WTC11 (cell line): ENCODE results near the gene GALM. TPM values are rescaled to one million over a fixed set of nuclear protein-coding genes. Genes with fewer than 3 reads are reported as not detected.

Experiments used
- ATAC-seq: fragments of 200-7000 bp; cut with Tn5 transposase; 2 replicates; pipeline ENCODE4 v1.10.0; 2021; ENCODE audit warnings: mild to moderate bottlenecking, moderate library complexity
- CTCF ChIA-PET: fragments of 300-600 bp; sonication (Branson Sonifier 250); formaldehyde crosslinking; loops from one replicate; lab custom pipeline; 2021; ENCODE audit warnings: antibody characterized with exemption; lab: Charles Lee
- POLR2A ChIA-PET: fragments of 350-600 bp; sonication (Branson Sonifier 250); formaldehyde crosslinking; loops from one replicate; lab custom pipeline; 2021; ENCODE audit warnings: antibody characterized with exemption; lab: Charles Lee
- DNase-seq: peaks from one replicate; pipeline ENCODE4 v3.0.0; 2021; ENCODE audit warnings: low spot score
- H3K27ac Mint-ChIP-seq: 2 replicates; pipeline ENCODE4 v1.8.0; 2021; ENCODE audit warnings: mixed read lengths
- H3K27me3 Mint-ChIP-seq: 2 replicates; pipeline ENCODE4 v1.8.0; 2021; ENCODE audit warnings: low read depth, mild to moderate bottlenecking, moderate library complexity, mixed read lengths
- H3K36me3 Mint-ChIP-seq: 2 replicates; pipeline ENCODE4 v1.8.0; 2021; ENCODE audit warnings: mixed read lengths
- H3K4me1 Mint-ChIP-seq: 2 replicates; pipeline ENCODE4 v1.8.0; 2022; ENCODE audit warnings: mixed read lengths
- H3K4me3 Mint-ChIP-seq: 2 replicates; pipeline ENCODE4 v1.8.0; 2021; ENCODE audit warnings: mild to moderate bottlenecking, moderate library complexity, mixed read lengths
- H3K9me3 Mint-ChIP-seq: 2 replicates; pipeline ENCODE4 v1.8.0; 2021; ENCODE audit warnings: mixed read lengths
- CBFB ChIP-seq: sonication (generic); formaldehyde crosslinking; IDR thresholded peaks from 2 replicates; pipeline ENCODE4 v1.8.1; 2022; ENCODE audit warnings: mild to moderate bottlenecking, low read depth, missing genetic modification reagents
- ETV6 ChIP-seq: sonication (generic); formaldehyde crosslinking; IDR thresholded peaks from 2 replicates; pipeline ENCODE4 v1.8.1; 2022; ENCODE audit warnings: mild to moderate bottlenecking, missing genetic modification reagents
- HMGA2 ChIP-seq: fragments of 250-450 bp; sonication (Bioruptor Pico); IDR thresholded peaks from 2 replicates; pipeline ENCODE4 v1.4.0; 2021; ENCODE audit warnings: mild to moderate bottlenecking, moderate library complexity
- NFATC4 ChIP-seq: fragments of 250-450 bp; sonication (Bioruptor Pico); IDR thresholded peaks from 2 replicates; pipeline ENCODE4 v1.9.0; 2021; ENCODE audit warnings: mild to moderate bottlenecking
- NR2C2 ChIP-seq: sonication (generic); formaldehyde crosslinking; IDR thresholded peaks from 2 replicates; pipeline ENCODE4 v1.8.0; 2022; ENCODE audit warnings: mild to moderate bottlenecking, missing genetic modification reagents
- SP1 ChIP-seq: sonication (generic); formaldehyde crosslinking; conservative IDR thresholded peaks from 2 replicates; pipeline ENCODE4 v1.8.1; 2022; ENCODE audit warnings: missing genetic modification reagents
- TEAD1 ChIP-seq: sonication (generic); formaldehyde crosslinking; IDR thresholded peaks from 2 replicates; pipeline ENCODE4 v1.8.0; 2022; ENCODE audit warnings: mild to moderate bottlenecking, missing genetic modification reagents
- ZNF423 ChIP-seq: fragments of 250-450 bp; sonication (Bioruptor Pico); IDR thresholded peaks from 2 replicates; pipeline ENCODE4 v2.1.2; 2022; ENCODE audit warnings: mild to moderate bottlenecking, moderate library complexity
- total RNA-seq: library from RNA; stranded (reverse); gene quantifications from 3 replicates; pipeline ENCODE4 v1.2.3, GENCODE V29; 2021
- TF ChIP-seq, protein P1 (sequence below): fragments of 250-450 bp; sonication (Bioruptor Pico); IDR thresholded peaks from 2 replicates; pipeline ENCODE4 v1.9.0; 2021; ENCODE audit warnings: mild to moderate bottlenecking
- TF ChIP-seq, protein P2 (sequence below): sonication (generic); formaldehyde crosslinking; IDR thresholded peaks from 2 replicates; pipeline ENCODE4 v1.8.0; 2022; ENCODE audit warnings: missing genetic modification reagents
- TF ChIP-seq, protein P3 (sequence below): sonication (generic); formaldehyde crosslinking; IDR thresholded peaks from 2 replicates; pipeline ENCODE4 v1.8.1; 2023; ENCODE audit warnings: mild to moderate bottlenecking, missing genetic modification reagents, moderate library complexity
- TF ChIP-seq, protein P4 (sequence below): sonication (generic); formaldehyde crosslinking; IDR thresholded peaks from 2 replicates; pipeline ENCODE4 v1.8.0; 2023; ENCODE audit warnings: missing genetic modification reagents
- TF ChIP-seq, protein P5 (sequence below): sonication (generic); formaldehyde crosslinking; IDR thresholded peaks from 2 replicates; pipeline ENCODE4 v1.8.1; 2023; ENCODE audit warnings: mild to moderate bottlenecking, moderate library complexity, missing genetic modification reagents
- TF ChIP-seq, protein P6 (sequence below): sonication (generic); formaldehyde crosslinking; IDR thresholded peaks from 2 replicates; pipeline ENCODE4 v1.8.0; 2022; ENCODE audit warnings: mild to moderate bottlenecking, missing genetic modification reagents
- TF ChIP-seq, protein P7 (sequence below): sonication (generic); formaldehyde crosslinking; IDR thresholded peaks from 2 replicates; pipeline ENCODE4 v1.8.1; 2023; ENCODE audit warnings: mild to moderate bottlenecking, missing genetic modification reagents
- TF ChIP-seq, protein P8 (sequence below): sonication (generic); formaldehyde crosslinking; IDR thresholded peaks from 2 replicates; pipeline ENCODE4 v1.8.1; 2022; ENCODE audit warnings: mild to moderate bottlenecking, missing genetic modification reagents, moderate library complexity, borderline replicate concordance

GALM gene
- total RNA-seq, 1 experiment from 2014 or later: 11.2 TPM

DNA sequence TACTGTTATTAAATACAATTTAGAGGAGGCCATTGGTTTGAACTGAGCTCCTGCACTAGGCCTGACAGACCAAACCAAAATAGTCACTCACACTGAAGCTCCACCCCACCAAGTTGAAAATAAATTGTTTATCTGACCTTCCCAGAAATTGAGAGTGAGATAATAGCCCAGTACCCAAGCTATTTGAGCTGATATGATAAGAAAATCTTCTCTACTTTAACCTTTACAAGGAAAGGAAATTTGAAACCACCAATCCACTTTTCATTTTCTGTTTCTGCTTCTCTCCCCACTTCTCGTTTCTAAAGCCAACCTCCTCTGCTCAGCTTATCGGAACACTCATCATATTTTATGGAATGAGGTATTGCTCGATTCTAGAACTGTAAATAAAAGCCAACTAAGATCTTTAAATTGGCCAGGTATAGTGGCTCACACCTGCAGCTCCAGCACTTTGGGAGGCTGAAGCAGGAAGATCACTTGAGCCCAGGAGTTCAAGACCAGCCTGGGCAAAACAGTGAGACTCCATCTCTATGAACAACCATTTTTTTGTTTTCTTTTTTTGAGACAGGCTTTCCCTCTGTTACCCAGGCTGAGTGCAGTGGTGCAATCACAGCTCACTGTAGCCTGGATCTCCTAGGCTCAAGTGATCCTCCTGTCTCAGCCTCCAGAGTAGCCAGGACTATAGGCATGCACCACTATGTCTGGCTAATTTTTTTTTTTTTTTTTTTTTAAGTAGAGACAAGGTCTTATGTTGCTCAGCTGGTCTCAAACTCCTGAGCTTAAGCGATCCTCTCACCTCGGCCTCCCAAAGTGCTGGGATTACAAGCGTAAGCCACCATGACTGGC is 13.3 kb upstream of the GALM start:
- Mint-ChIP-seq H3K36me3 (no peaks in the 10 kb centered on the region), H3K4me3 (no peak overlapping the region), H3K27me3 (no peaks in the 10 kb centered on the region; the same call in 1 of the 2 replicates), H3K4me1 (no peaks in the 10 kb centered on the region), H3K9me3 (no peaks in the 10 kb centered on the region), H3K27ac (no peak overlapping the region)
- DNase-seq (no peak), ATAC-seq (no peak)
- TF ChIP-seq, protein P1, sequence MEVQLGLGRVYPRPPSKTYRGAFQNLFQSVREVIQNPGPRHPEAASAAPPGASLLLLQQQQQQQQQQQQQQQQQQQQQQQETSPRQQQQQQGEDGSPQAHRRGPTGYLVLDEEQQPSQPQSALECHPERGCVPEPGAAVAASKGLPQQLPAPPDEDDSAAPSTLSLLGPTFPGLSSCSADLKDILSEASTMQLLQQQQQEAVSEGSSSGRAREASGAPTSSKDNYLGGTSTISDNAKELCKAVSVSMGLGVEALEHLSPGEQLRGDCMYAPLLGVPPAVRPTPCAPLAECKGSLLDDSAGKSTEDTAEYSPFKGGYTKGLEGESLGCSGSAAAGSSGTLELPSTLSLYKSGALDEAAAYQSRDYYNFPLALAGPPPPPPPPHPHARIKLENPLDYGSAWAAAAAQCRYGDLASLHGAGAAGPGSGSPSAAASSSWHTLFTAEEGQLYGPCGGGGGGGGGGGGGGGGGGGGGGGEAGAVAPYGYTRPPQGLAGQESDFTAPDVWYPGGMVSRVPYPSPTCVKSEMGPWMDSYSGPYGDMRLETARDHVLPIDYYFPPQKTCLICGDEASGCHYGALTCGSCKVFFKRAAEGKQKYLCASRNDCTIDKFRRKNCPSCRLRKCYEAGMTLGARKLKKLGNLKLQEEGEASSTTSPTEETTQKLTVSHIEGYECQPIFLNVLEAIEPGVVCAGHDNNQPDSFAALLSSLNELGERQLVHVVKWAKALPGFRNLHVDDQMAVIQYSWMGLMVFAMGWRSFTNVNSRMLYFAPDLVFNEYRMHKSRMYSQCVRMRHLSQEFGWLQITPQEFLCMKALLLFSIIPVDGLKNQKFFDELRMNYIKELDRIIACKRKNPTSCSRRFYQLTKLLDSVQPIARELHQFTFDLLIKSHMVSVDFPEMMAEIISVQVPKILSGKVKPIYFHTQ (CRISPR knock-in tag): no peak
- TF ChIP-seq, protein P2, sequence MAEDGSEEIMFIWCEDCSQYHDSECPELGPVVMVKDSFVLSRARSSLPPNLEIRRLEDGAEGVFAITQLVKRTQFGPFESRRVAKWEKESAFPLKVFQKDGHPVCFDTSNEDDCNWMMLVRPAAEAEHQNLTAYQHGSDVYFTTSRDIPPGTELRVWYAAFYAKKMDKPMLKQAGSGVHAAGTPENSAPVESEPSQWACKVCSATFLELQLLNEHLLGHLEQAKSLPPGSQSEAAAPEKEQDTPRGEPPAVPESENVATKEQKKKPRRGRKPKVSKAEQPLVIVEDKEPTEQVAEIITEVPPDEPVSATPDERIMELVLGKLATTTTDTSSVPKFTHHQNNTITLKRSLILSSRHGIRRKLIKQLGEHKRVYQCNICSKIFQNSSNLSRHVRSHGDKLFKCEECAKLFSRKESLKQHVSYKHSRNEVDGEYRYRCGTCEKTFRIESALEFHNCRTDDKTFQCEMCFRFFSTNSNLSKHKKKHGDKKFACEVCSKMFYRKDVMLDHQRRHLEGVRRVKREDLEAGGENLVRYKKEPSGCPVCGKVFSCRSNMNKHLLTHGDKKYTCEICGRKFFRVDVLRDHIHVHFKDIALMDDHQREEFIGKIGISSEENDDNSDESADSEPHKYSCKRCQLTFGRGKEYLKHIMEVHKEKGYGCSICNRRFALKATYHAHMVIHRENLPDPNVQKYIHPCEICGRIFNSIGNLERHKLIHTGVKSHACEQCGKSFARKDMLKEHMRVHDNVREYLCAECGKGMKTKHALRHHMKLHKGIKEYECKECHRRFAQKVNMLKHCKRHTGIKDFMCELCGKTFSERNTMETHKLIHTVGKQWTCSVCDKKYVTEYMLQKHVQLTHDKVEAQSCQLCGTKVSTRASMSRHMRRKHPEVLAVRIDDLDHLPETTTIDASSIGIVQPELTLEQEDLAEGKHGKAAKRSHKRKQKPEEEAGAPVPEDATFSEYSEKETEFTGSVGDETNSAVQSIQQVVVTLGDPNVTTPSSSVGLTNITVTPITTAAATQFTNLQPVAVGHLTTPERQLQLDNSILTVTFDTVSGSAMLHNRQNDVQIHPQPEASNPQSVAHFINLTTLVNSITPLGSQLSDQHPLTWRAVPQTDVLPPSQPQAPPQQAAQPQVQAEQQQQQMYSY (CRISPR knock-in tag): no peak
- TF ChIP-seq ZNF423 (CRISPR knock-in tag) (no peak), NR2C2 (CRISPR knock-in tag) (no peak), TEAD1 (CRISPR knock-in tag) (no peak)
- TF ChIP-seq, protein P3, sequence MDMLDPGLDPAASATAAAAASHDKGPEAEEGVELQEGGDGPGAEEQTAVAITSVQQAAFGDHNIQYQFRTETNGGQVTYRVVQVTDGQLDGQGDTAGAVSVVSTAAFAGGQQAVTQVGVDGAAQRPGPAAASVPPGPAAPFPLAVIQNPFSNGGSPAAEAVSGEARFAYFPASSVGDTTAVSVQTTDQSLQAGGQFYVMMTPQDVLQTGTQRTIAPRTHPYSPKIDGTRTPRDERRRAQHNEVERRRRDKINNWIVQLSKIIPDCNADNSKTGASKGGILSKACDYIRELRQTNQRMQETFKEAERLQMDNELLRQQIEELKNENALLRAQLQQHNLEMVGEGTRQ: no peak
- TF ChIP-seq, protein P4, sequence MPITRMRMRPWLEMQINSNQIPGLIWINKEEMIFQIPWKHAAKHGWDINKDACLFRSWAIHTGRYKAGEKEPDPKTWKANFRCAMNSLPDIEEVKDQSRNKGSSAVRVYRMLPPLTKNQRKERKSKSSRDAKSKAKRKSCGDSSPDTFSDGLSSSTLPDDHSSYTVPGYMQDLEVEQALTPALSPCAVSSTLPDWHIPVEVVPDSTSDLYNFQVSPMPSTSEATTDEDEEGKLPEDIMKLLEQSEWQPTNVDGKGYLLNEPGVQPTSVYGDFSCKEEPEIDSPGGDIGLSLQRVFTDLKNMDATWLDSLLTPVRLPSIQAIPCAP (CRISPR knock-in tag): no peak
- TF ChIP-seq, protein P5, sequence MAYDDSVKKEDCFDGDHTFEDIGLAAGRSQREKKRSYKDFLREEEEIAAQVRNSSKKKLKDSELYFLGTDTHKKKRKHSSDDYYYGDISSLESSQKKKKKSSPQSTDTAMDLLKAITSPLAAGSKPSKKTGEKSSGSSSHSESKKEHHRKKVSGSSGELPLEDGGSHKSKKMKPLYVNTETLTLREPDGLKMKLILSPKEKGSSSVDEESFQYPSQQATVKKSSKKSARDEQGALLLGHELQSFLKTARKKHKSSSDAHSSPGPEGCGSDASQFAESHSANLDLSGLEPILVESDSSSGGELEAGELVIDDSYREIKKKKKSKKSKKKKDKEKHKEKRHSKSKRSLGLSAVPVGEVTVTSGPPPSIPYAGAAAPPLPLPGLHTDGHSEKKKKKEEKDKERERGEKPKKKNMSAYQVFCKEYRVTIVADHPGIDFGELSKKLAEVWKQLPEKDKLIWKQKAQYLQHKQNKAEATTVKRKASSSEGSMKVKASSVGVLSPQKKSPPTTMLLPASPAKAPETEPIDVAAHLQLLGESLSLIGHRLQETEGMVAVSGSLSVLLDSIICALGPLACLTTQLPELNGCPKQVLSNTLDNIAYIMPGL (CRISPR knock-in tag): no peak
- TF ChIP-seq, protein P6, sequence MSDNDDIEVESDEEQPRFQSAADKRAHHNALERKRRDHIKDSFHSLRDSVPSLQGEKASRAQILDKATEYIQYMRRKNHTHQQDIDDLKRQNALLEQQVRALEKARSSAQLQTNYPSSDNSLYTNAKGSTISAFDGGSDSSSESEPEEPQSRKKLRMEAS (CRISPR knock-in tag): no peak
- ChIA-PET POLR2A (no interaction called here), CTCF (no interaction called here)

DNA sequence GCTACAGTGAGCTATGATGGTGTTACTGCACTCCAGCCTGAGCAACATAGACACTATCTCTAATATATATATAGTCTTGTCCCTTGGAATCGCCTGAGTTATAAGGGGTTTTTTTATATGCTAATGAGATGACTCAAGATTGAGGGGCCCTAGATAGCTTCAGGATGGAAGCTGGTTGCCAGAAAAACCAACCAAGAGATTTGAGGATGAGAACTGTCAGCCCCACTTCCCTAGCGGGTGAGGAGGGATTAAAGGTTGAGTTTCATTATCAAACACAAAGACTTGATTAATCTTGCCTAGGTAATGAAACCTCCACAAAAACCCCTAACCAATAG is 12.6 kb upstream of the GALM start:
- no peaks in the 10 kb centered on the region for H3K4me1 Mint-ChIP-seq
- H3K27ac Mint-ChIP-seq: no peak overlapping the region
- H3K4me3 Mint-ChIP-seq: no peak overlapping the region
- POLR2A ChIA-PET: no interaction called here
- DNase-seq (no peak), ATAC-seq (no peak)
- no peaks in the 10 kb centered on the region; the same call in 1 of the 2 replicates for H3K27me3 Mint-ChIP-seq
- CTCF ChIA-PET: interaction anchor here (0.5 kb wide), 1 partner anchor 1752 kb away, joined by 5 read pairs; no protein-coding TSS in a partner anchor
- H3K9me3 Mint-ChIP-seq: no peaks in the 10 kb centered on the region
- no peaks in the 10 kb centered on the region for H3K36me3 Mint-ChIP-seq
- TF ChIP-seq CBFB (CRISPR knock-in tag) (no peak), NFATC4 (CRISPR knock-in tag) (no peak), TEAD1 (CRISPR knock-in tag) (no peak), SP1 (CRISPR knock-in tag) (no peak), HMGA2 (CRISPR knock-in tag) (no peak), ETV6 (no peak)
- TF ChIP-seq, protein P4 (CRISPR knock-in tag): no peak
- TF ChIP-seq, protein P7, sequence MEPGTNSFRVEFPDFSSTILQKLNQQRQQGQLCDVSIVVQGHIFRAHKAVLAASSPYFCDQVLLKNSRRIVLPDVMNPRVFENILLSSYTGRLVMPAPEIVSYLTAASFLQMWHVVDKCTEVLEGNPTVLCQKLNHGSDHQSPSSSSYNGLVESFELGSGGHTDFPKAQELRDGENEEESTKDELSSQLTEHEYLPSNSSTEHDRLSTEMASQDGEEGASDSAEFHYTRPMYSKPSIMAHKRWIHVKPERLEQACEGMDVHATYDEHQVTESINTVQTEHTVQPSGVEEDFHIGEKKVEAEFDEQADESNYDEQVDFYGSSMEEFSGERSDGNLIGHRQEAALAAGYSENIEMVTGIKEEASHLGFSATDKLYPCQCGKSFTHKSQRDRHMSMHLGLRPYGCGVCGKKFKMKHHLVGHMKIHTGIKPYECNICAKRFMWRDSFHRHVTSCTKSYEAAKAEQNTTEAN (CRISPR knock-in tag): no peak
- TF ChIP-seq, protein P8, sequence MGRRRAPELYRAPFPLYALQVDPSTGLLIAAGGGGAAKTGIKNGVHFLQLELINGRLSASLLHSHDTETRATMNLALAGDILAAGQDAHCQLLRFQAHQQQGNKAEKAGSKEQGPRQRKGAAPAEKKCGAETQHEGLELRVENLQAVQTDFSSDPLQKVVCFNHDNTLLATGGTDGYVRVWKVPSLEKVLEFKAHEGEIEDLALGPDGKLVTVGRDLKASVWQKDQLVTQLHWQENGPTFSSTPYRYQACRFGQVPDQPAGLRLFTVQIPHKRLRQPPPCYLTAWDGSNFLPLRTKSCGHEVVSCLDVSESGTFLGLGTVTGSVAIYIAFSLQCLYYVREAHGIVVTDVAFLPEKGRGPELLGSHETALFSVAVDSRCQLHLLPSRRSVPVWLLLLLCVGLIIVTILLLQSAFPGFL (CRISPR knock-in tag): no peak
